HepG2 (cell line): Measurements from ENCODE around the gene SLA2. TPM values are rescaled to one million over a fixed set of nuclear protein-coding genes. Genes with fewer than 3 reads are reported as not detected.

Experiments used
- ATF7-NPFF ChIP-seq: sonication (generic); formaldehyde crosslinking; IDR thresholded peaks from 2 replicates; pipeline ENCODE4 v1.8.1; 2023; ENCODE audit warnings: mild to moderate bottlenecking, low read depth, missing genetic modification reagents, moderate library complexity
- FOXK1 ChIP-seq: sonication (generic); formaldehyde crosslinking; IDR thresholded peaks from 2 replicates; pipeline ENCODE4 v1.4.0; 2020; ENCODE audit warnings: low read depth, missing genetic modification reagents, borderline replicate concordance
- HHEX ChIP-seq: IDR thresholded peaks from 2 replicates; pipeline ENCODE4 v1.6.1; 2016; ENCODE audit warnings: control low read depth
- HOXA5 ChIP-seq: sonication (generic); formaldehyde crosslinking; IDR thresholded peaks from 2 replicates; pipeline ENCODE4 v1.4.0; 2020; ENCODE audit warnings: missing genetic modification reagents
- IKZF4 ChIP-seq: sonication (generic); formaldehyde crosslinking; IDR thresholded peaks from 2 replicates; pipeline ENCODE4 v1.5.1; 2020; ENCODE audit warnings: borderline replicate concordance, mild to moderate bottlenecking, low read depth, missing genetic modification reagents; ENCODE audit errors: not compliant biosample characterization
- JUND ChIP-seq: sonication (generic); formaldehyde crosslinking; IDR thresholded peaks from 2 replicates; pipeline ENCODE4 v1.8.0; 2022; ENCODE audit warnings: mild to moderate bottlenecking, missing genetic modification reagents
- KAT7 ChIP-seq: IDR thresholded peaks from 2 replicates; pipeline ENCODE4 v1.6.1; 2018; ENCODE audit warnings: borderline replicate concordance, missing compliant biosample characterization
- MXD3 ChIP-seq: IDR thresholded peaks from 2 replicates; pipeline ENCODE4 v1.6.1; 2016; ENCODE audit warnings: mild to moderate bottlenecking, missing biosample characterization, missing genetic modification reagents
- PCBP1 ChIP-seq: fragments of 200-400 bp; formaldehyde crosslinking; IDR thresholded peaks from 2 replicates; pipeline ENCODE4 v1.6.1; 2017; ENCODE audit warnings: mild to moderate bottlenecking, low read depth, low read length, borderline replicate concordance
- POGK ChIP-seq: sonication (generic); formaldehyde crosslinking; conservative IDR thresholded peaks from 2 replicates; pipeline ENCODE4 v1.8.0; 2022; ENCODE audit warnings: mild to moderate bottlenecking, moderate library complexity, missing genetic modification reagents
- POLR2A ChIP-seq, 2 experiments: IDR thresholded peaks; 2 replicates each; pipeline ENCODE4 v1.6.1; 2011; ENCODE audit warnings: low read depth in 2 of 2, low read length in 2 of 2, mild to moderate bottlenecking in 1 of 2, moderate library complexity in 1 of 2; ENCODE audit not compliant: insufficient read depth in 1 of 2
- PRDM15 ChIP-seq: sonication (generic); formaldehyde crosslinking; IDR thresholded peaks from 2 replicates; pipeline ENCODE4 v1.4.0; 2020; ENCODE audit warnings: missing genetic modification reagents
- RXRB ChIP-seq: IDR thresholded peaks from 2 replicates; pipeline ENCODE4 v1.6.1; 2016; ENCODE audit warnings: borderline replicate concordance, missing genetic modification reagents, missing compliant biosample characterization
- SALL1 ChIP-seq: sonication (generic); formaldehyde crosslinking; IDR thresholded peaks from 2 replicates; pipeline ENCODE4 v1.8.0; 2022; ENCODE audit warnings: mild to moderate bottlenecking, missing genetic modification reagents
- SRSF1 ChIP-seq: fragments of 200-400 bp; formaldehyde crosslinking; optimal IDR thresholded peaks from 2 replicates; pipeline ENCODE3; 2017; ENCODE audit warnings: mild to moderate bottlenecking, low read depth, low read length, moderate library complexity
- TEAD3 ChIP-seq: optimal IDR thresholded peaks from 2 replicates; pipeline ENCODE3; 2016; ENCODE audit warnings: borderline replicate concordance
- ZNF205 ChIP-seq: IDR thresholded peaks from 2 replicates; pipeline ENCODE4 v1.6.1; 2018; ENCODE audit warnings: missing biosample characterization, missing genetic modification reagents
- ZNF816 ChIP-seq: sonication (generic); formaldehyde crosslinking; IDR thresholded peaks from 2 replicates; pipeline ENCODE4 v1.8.0; 2022; ENCODE audit warnings: missing genetic modification reagents, mild to moderate bottlenecking, borderline replicate concordance
- ZSCAN29 ChIP-seq: sonication (generic); formaldehyde crosslinking; conservative IDR thresholded peaks from 2 replicates; pipeline ENCODE4 v1.4.0; 2020; ENCODE audit warnings: mild to moderate bottlenecking, missing genetic modification reagents
- polyA plus RNA-seq, 8 experiments: library from polyadenylated mRNA; depleted of rRNA in 3 of 8; stranded (reverse) in 7 of 8; unstranded in 1 of 8; fragments of >200 nt; fragmentation: Illumina TruSeq in 4 of 8; extraction: Trizol in 4 of 8; gene quantifications; 2 replicates each; pipeline versions ENCODE4 v1.2.1 to v1.2.3, GENCODE V29; 2011 to 2016; ENCODE audit warnings: low read depth in 4 of 8, missing spikeins in 1 of 8, mixed read lengths in 1 of 8; ENCODE audit not compliant: insufficient read depth in 1 of 8
- total RNA-seq, 5 experiments: library from RNA; depleted of rRNA; stranded (reverse); fragments of >200 nt; fragmentation: Illumina TruSeq; extraction: Trizol; gene quantifications; 2 replicates each; pipeline ENCODE4 v1.2.3, GENCODE V29; 2016; ENCODE audit warnings: low read depth in 1 of 5
- TF ChIP-seq, protein P1 (sequence below): sonication (generic); formaldehyde crosslinking; IDR thresholded peaks from 2 replicates; pipeline ENCODE4 v1.5.0; 2020; ENCODE audit warnings: missing genetic modification reagents, mild to moderate bottlenecking, borderline replicate concordance
- TF ChIP-seq, protein P2 (sequence below): sonication (generic); formaldehyde crosslinking; IDR thresholded peaks from 2 replicates; pipeline ENCODE4 v1.4.0; 2020; ENCODE audit warnings: missing genetic modification reagents

SLA2 gene
- total and polyA plus RNA-seq, 2 of the 13 experiments (the other 11 are each of a cell fraction or from before 2014, with no cell fraction given) = 1.6 to 3.6 TPM

DNA sequence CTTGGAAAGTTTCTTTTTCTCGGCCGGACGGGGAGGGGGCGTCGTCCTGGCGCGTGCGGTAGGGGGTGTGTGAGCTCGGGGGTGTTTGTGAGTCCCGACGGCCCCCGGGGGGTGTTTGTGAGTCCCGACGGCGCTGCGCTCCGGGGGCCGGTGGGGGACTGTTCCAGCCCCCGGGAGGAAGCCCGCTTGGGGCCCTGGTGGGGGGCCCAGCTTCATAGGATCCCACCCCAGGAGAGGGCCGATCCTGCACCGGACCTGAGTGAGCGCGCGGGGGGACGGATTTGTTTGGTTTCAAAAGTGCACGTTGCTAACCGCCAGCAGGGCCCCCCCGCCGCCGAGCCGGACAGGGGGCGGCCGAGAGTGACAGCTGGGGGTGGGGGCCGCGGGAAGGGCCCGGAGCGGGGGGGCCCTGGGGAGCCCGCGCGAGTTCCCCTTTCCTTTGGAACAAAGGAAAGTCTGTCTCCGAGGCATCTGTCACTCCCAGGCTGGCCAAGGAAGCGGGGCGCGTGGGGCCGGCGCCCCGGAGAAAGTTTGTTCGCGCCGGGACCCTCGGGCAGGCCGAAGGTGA, 72.1 kb downstream of the SLA2 start (continued):
- TF ChIP-seq ZNF205 (CRISPR knock-in tag) = 0 out of 2 replicates have a peak, but pooled peaks have one; percentile 32
- TF ChIP-seq KAT7 = peak; percentile 17; the same call in 1 of the 2 replicates
- TF ChIP-seq SALL1 (CRISPR knock-in tag) = 0 out of 2 replicates have a peak, but pooled peaks have one; percentile 35
- TF ChIP-seq PCBP1 = peak; percentile 33; the same call in 1 of the 2 replicates
- no peak for TF ChIP-seq HHEX (CRISPR knock-in tag)
- TF ChIP-seq HOXA5 (CRISPR knock-in tag) = no peak; the same call in 1 of the 2 replicates
- TF ChIP-seq POLR2A (IDR thresholded peaks at IDR 0.05; ENCODE audit: insufficient read depth in 1 of 2, low read depth in 2 of 2, low read length in 2 of 2) = peak in 1 of 2 experiments; percentile 5; a peak in 2 of 4 replicates
- TF ChIP-seq ZNF816 (CRISPR knock-in tag) = 0 out of 2 replicates have a peak, but pooled peaks have one; percentile 3
- no peak for TF ChIP-seq POGK
- TF ChIP-seq TEAD3 (CRISPR knock-in tag) = peak; percentile 6
- peak; percentile 99 for TF ChIP-seq SRSF1
- 0 out of 2 replicates have a peak, but pooled peaks have one; percentile 13 for TF ChIP-seq ATF7-NPFF
- TF ChIP-seq ZSCAN29 (CRISPR knock-in tag) = no peak
- 0 out of 2 replicates have a peak, but pooled peaks have one; percentile 16 for TF ChIP-seq JUND (CRISPR knock-in tag)
- peak; percentile 70 for TF ChIP-seq MXD3
- TF ChIP-seq IKZF4 = peak; percentile 13
- peak; percentile 39; the same call in 1 of the 2 replicates for TF ChIP-seq RXRB (CRISPR knock-in tag)
- TF ChIP-seq PRDM15 (CRISPR knock-in tag) = peak; percentile 28; the same call in 1 of the 2 replicates
- TF ChIP-seq, protein P1, sequence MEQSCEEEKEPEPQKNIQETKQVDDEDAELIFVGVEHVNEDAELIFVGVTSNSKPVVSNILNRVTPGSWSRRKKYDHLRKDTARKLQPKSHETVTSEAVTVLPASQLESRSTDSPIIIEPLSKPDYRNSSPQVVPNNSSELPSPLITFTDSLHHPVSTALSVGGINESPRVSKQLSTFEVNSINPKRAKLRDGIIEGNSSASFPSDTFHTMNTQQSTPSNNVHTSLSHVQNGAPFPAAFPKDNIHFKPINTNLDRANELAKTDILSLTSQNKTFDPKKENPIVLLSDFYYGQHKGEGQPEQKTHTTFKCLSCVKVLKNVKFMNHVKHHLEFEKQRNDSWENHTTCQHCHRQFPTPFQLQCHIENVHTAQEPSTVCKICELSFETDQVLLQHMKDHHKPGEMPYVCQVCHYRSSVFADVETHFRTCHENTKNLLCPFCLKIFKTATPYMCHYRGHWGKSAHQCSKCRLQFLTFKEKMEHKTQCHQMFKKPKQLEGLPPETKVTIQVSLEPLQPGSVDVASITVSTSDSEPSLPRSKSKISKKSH (CRISPR knock-in tag) = 0 out of 2 replicates have a peak, but pooled peaks have one; percentile 69
- TF ChIP-seq FOXK1 = peak; percentile 14; the same call in 1 of the 2 replicates
- TF ChIP-seq, protein P2, sequence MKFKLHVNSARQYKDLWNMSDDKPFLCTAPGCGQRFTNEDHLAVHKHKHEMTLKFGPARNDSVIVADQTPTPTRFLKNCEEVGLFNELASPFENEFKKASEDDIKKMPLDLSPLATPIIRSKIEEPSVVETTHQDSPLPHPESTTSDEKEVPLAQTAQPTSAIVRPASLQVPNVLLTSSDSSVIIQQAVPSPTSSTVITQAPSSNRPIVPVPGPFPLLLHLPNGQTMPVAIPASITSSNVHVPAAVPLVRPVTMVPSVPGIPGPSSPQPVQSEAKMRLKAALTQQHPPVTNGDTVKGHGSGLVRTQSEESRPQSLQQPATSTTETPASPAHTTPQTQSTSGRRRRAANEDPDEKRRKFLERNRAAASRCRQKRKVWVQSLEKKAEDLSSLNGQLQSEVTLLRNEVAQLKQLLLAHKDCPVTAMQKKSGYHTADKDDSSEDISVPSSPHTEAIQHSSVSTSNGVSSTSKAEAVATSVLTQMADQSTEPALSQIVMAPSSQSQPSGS = no peak
